Right lobe of liver (tissue), 6 donors: ENCODE data around the gene PPP1R18. TPM values are rescaled to one million over a fixed set of nuclear protein-coding genes. Genes with fewer than 3 reads are reported as not detected.

Experiments used
- ATAC-seq, 4 donors: fragments of 200-7000 bp; cut with Tn5 transposase; one replicate each; pipeline ENCODE4 v1.9.1; 2020; ENCODE audit warnings: mild to moderate bottlenecking in 4 of 4, moderate library complexity in 4 of 4
- DNase-seq, 3 donors: peaks; one replicate each; pipeline ENCODE4 v3.0.0-alpha.2; 2020
- H3K27ac ChIP-seq, 3 donors: fragments of 200-600 bp; one replicate each; pipeline ENCODE4 v1.8.0; 2022
- H3K27me3 ChIP-seq, 2 donors: fragments of 200-600 bp; one replicate each; pipeline ENCODE4 v1.8.0; 2022
- H3K36me3 ChIP-seq, 4 donors: fragments of 200-600 bp; sonication (generic) in 1 of 4; one replicate each; pipeline versions ENCODE4 v1.5.1 to v1.8.0; 2017 to 2022; ENCODE audit warnings: control low read depth in 1 of 4
- H3K4me1 ChIP-seq, 4 donors: fragments of 200-600 bp; sonication (generic) in 1 of 4; one replicate each; pipeline versions ENCODE4 v1.5.1 to v1.8.0; 2017 to 2022; ENCODE audit warnings: control low read depth in 1 of 4
- H3K4me3 ChIP-seq, 3 donors: fragments of 200-600 bp; one replicate each; pipeline ENCODE4 v1.8.0; 2022
- H3K9me3 ChIP-seq, 4 donors: fragments of 200-600 bp; sonication (generic) in 1 of 4; one replicate each; pipeline versions ENCODE4 v1.5.1 to v1.8.0; 2017 to 2022; ENCODE audit warnings: control low read depth in 1 of 4
- POLR2A ChIP-seq: fragments of 450-650 bp; IDR thresholded peaks from one replicate; pipeline ENCODE4 v1.6.1; 2017; ENCODE audit warnings: antibody characterized with exemption, mild to moderate bottlenecking
- WGBS: methylation state at CpG from one replicate; pipeline ENCODE4 v1.1.6; 2018; ENCODE audit warnings: low coverage, low lambda C conversion rate; ENCODE audit not compliant: insufficient coverage; ENCODE audit errors: missing lambda C conversion rate; 5-methylcytosine and 5-hydroxymethylcytosine counted together
- intact Hi-C, 2 donors: fragments of 100-400 bp; cut with DNase I; formaldehyde crosslinking; loops; one replicate each; pipeline versions ENCODE4 v1.11.2 to v1.14.1; 2022
- total RNA-seq, 6 experiments: library from RNA; depleted of rRNA in 2 of 6; stranded (reverse); fragments of >200 nt in 2 of 6; fragmentation: NEBNext Ultra II Directional in 3 of 6; extraction: Animal tissue kit (Norgen Biotek cat#: 25700) in 3 of 6; gene quantifications; one replicate each; pipeline versions ENCODE4 v1.1.0 to v1.2.4, GENCODE V29; 2016 to 2023
- TF ChIP-seq, protein P1 (sequence below), 4 donors: fragments of 200-600 bp in 3 of 4; fragments of 450-650 bp in 1 of 4; IDR thresholded peaks; one replicate each; pipeline versions ENCODE4 v1.5.1 to v1.8.0; 2016 to 2022; ENCODE audit warnings: antibody characterized with exemption in 4 of 4, mild to moderate bottlenecking in 2 of 4
- donor health status: DM: no; HTN: yes; CAD: no.
- donor health status: DM: no; HTN: no; CAD: no.
- donor health status: DM: no; HTN: no; CAD: no.
- donor health status: DM: no; HTN: yes; CAD: no.
- donor health status: DM: no; HTN: yes; CAD: no.

Gene PPP1R18
- total RNA-seq, 6 experiments from 2014 or later, result 6.7 to 29.1 (median 12.9) TPM

DNA sequence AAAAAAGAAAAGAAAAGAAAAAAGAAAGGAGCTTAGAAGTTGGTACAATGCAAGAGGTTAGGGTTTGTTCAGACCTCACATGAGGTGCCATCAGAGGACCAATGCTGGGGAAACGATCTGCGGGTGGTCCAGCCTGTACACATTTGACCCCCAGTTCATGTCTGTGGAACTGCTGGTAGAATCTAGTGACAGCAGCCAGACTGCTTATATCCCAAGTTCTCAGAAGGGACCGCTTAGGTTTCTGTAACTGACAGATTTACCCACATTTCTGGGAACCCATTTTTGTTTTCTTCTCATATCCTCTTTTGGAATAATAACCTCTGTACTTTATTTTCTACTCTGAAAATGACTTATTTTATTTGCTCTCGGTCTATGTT, 4.7 kb downstream of the PPP1R18 start:
- Histone ChIP-seq H3K27ac (peak overlapping the region; percentile 87 to 96 (median 89)), H3K36me3 (peaks cover 0 to 12% (median 4%) of the 10 kb centered on the region in 4 donors), H3K9me3 (no peaks in the 10 kb centered on the region), H3K27me3 (no peaks in the 10 kb centered on the region), H3K4me1 (peaks cover 0 to 64% (median 35%) of the 10 kb centered on the region in 4 donors), H3K4me3 (peak overlapping the region in 2 of 3 donors; percentile 70 to 75)
- intact Hi-C loops, result loop anchor here in 1 of 2 donors (2.0 kb wide), 1 partner anchor 47 kb away; no protein-coding TSS in a partner anchor
- peak in 1 of 3 donors; percentile 14 for DNase-seq
- TF ChIP-seq POLR2A, result no peak
- TF ChIP-seq, protein P1, sequence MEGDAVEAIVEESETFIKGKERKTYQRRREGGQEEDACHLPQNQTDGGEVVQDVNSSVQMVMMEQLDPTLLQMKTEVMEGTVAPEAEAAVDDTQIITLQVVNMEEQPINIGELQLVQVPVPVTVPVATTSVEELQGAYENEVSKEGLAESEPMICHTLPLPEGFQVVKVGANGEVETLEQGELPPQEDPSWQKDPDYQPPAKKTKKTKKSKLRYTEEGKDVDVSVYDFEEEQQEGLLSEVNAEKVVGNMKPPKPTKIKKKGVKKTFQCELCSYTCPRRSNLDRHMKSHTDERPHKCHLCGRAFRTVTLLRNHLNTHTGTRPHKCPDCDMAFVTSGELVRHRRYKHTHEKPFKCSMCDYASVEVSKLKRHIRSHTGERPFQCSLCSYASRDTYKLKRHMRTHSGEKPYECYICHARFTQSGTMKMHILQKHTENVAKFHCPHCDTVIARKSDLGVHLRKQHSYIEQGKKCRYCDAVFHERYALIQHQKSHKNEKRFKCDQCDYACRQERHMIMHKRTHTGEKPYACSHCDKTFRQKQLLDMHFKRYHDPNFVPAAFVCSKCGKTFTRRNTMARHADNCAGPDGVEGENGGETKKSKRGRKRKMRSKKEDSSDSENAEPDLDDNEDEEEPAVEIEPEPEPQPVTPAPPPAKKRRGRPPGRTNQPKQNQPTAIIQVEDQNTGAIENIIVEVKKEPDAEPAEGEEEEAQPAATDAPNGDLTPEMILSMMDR (IDR thresholded peaks at IDR 0.05), result no peak
- 53% methylated on average over 4 of the region's 4 CpGs for WGBS
- ATAC-seq, result no peak

- intact Hi-C loops, result loop anchor here (2.0 to 10.0 kb wide), 4 partner anchors 43 to 195 kb away; partner anchors contain the start of genes ATAT1 (in 1 of the 2) and HLA-E (in 1 of the 2)
- peak overlapping the region; percentile 8 to 34 (median 24) for H3K4me3 ChIP-seq
- 27% methylated on average over 7 of the region's 7 CpGs for WGBS
- no peaks in the 10 kb centered on the region for H3K9me3 ChIP-seq
- H3K36me3 ChIP-seq, result peaks cover 0 to 17% (median 5%) of the 10 kb centered on the region in 4 donors
- ATAC-seq (peak in 1 of 4 donors; percentile 0), DNase-seq (peak in 1 of 3 donors; percentile 27)
- TF ChIP-seq POLR2A, result no peak
- TF ChIP-seq, protein P1 (IDR thresholded peaks at IDR 0.05), result no peak
- no peaks in the 10 kb centered on the region for H3K27me3 ChIP-seq
- H3K4me1 ChIP-seq, result peaks cover 0 to 67% (median 30%) of the 10 kb centered on the region in 4 donors
- peak overlapping the region; percentile 60 to 94 (median 84) for H3K27ac ChIP-seq
Observed at GRCh38 chr6:30679765-30680535, 6.5 kb downstream of the PPP1R18 start.

DNA sequence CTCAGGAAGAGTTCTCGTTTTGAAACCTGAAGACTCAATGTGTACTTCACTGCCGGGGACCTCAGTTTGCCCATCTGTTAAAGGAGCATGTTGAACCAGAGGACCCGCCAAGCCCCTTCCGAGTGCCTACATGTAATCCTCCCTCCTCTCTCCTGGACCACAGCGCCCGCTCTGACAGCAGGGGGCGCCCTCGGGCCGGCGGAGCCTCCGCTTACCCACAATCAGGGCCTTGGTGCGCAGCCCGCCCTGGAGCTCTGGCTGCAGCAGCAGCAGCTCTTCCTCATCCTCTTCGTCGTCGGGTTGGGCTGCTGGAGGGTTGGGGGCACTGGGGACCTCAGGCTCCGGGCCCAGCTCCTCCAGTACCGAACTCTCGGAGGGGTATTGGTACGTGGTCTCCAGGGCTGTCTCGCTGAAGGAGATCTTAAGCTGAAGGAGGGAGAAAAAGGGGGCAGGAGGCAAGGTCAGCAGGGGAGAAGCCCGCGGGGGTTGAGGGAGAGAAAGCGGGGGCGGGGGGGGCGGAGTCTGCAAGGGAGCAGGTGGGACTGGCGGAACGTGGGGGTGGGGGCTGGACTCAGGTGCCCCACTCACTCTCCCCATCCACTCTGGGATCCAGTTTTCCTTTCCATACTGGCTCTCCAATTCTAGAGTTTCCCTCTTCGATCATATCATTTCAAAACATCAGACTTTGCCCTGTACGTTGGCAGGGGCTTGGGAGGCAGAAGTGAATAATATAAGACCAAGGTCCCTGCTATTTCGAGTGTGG, 7.3 kb downstream of the PPP1R18 start:
- ATAC-seq (peak; percentile 75 to 85 (median 82)), DNase-seq (peak; percentile 91 to 93 (median 92))
- 3% methylated on average over 23 of the region's 31 CpGs for WGBS
- no peaks in the 10 kb centered on the region for H3K27me3 ChIP-seq
- intact Hi-C loops, result loop anchor here (2.0 to 10.0 kb wide), 3 partner anchors 44 to 194 kb away; partner anchors contain the start of genes ATAT1 (in 1 of the 2) and HLA-E (in 1 of the 2)
- peak overlapping the region; percentile 24 to 34 (median 26) for H3K4me3 ChIP-seq
- H3K27ac ChIP-seq, result peak overlapping the region; percentile 60 to 94 (median 84)
- peaks cover 0 to 67% (median 28%) of the 10 kb centered on the region in 4 donors for H3K4me1 ChIP-seq
- peak; percentile 36 for TF ChIP-seq POLR2A
- TF ChIP-seq, protein P1 (IDR thresholded peaks at IDR 0.05), result peak; percentile 95 to 99 (median 97)
- peaks cover 0 to 17% (median 5%) of the 10 kb centered on the region in 4 donors for H3K36me3 ChIP-seq
- no peaks in the 10 kb centered on the region for H3K9me3 ChIP-seq

DNA sequence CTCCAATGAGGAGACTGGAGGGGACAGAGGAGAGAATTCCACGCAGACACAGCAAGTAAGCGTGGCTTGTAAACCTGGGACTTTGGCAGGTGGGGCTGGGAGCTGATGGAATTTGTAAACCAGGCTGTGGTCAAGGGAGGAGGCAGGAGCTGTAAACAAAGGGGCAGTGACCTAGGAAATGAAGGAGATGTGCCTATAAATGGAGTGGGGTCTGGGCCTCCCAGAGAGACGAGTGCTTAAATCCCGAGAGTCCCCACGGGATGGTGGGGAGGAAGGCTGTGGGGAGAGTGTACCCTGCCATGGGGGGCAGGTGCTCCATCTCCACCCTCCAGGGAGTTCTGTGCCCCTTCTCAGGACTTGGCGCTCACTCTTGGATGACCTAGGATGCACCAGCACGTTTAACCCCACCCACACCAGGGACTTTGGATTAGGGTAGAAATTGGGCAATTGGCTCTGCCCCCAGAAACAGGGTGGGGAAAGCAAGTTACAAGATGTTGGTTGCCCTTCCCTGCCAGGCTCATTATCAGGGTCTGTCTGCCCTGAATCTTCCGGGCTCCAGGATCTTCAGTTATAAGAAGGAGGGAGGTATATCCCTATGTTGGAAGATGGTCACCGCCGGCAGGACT, 9.7 kb downstream of the PPP1R18 start:
- DNase-seq, result peak in 2 of 3 donors; percentile 73 to 79
- intact Hi-C loops, result loop anchor here (10.0 kb wide), 2 partner anchors 52 to 192 kb away; partner anchors contain the start of genes ATAT1 (in 1 of the 2) and HLA-E (in 1 of the 2)
- 37% methylated on average over 2 of the region's 10 CpGs for WGBS

More for the DNA sequence above, 9.7 kb downstream of the PPP1R18 start:
- no peaks in the 10 kb centered on the region for H3K27me3 ChIP-seq
- no peaks in the 10 kb centered on the region for H3K9me3 ChIP-seq
- peaks cover 0 to 17% (median 5%) of the 10 kb centered on the region in 4 donors for H3K36me3 ChIP-seq
- peak overlapping the region in 2 of 3 donors; percentile 33 to 68 for H3K27ac ChIP-seq
- TF ChIP-seq, protein P1 (IDR thresholded peaks at IDR 0.05), result no peak
- peak; percentile 9 to 57 (median 44) for ATAC-seq
- no peak overlapping the region for H3K4me3 ChIP-seq
- H3K4me1 ChIP-seq, result peaks cover 0 to 68% (median 23%) of the 10 kb centered on the region in 4 donors
